ENCODE data around the gene CER1.
A peak's percentile ranks its signal among the peaks of the same experiment; 100 is the strongest.

The CER1 gene

GRCh38 chr9:14760060-14760459, 37.5 kb upstream of the CER1 start:
- TF ChIP-seq, protein P1, sequence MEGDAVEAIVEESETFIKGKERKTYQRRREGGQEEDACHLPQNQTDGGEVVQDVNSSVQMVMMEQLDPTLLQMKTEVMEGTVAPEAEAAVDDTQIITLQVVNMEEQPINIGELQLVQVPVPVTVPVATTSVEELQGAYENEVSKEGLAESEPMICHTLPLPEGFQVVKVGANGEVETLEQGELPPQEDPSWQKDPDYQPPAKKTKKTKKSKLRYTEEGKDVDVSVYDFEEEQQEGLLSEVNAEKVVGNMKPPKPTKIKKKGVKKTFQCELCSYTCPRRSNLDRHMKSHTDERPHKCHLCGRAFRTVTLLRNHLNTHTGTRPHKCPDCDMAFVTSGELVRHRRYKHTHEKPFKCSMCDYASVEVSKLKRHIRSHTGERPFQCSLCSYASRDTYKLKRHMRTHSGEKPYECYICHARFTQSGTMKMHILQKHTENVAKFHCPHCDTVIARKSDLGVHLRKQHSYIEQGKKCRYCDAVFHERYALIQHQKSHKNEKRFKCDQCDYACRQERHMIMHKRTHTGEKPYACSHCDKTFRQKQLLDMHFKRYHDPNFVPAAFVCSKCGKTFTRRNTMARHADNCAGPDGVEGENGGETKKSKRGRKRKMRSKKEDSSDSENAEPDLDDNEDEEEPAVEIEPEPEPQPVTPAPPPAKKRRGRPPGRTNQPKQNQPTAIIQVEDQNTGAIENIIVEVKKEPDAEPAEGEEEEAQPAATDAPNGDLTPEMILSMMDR (conservative IDR thresholded peaks at IDR 0.05; ENCODE audit: control insufficient read depth, insufficient read depth, low read depth, low read length), result no peak
- H3K4me3 ChIP-seq (ENCODE audit: control insufficient read depth, low read depth, low read length), result no peak overlapping the region

DNA sequence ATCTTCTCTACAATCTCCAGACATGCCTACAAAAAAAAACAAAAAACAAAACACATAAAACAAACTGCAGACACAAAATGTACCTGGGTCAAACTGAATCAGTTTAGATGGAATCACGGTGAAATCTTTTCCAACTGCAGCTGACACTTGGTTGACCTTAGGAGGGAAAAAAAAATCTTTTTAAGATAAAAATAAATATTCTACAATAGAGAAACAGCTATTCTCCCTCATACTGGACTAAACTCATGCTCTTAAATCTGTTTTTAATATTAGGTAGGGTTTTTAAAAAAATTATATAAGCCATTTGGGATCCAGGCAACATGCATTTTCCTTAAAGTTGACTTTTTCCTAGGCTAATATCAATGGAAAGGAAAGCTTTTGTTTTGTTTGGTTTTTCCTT, 33.8 kb upstream of the CER1 start:
- no peak for DNase-seq (ENCODE audit: low read depth)
- TF ChIP-seq, protein P1 (conservative IDR thresholded peaks at IDR 0.05; ENCODE audit: control insufficient read depth, insufficient read depth, low read depth, low read length), result no peak
- H3K4me3 ChIP-seq (ENCODE audit: control insufficient read depth, low read depth, low read length), result no peak overlapping the region

More at GRCh38 chr9:14760060-14760459, 37.5 kb upstream of the CER1 start:
- no peak for DNase-seq (ENCODE audit: low read depth)

DNA sequence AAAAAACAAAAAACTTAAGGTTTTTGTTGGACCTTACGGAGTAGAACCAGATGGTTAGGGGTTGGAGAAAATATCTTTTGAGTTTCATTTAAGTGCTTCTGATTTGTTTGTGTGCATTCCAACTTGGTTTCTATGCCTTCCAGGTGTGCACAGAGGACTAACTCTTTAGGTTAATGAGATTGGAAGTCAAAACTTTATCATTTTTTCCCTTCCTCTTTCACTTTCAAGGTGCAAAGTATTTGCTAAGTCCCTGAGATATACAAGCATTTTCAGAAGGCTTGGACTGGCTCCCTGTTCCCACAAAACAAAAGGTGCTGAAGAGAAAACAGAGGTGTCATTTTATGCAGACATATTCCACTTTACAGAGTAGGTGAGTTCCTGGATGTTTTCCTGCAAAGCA, 30.3 kb upstream of the CER1 start:
- no peak overlapping the region for H3K4me3 ChIP-seq (ENCODE audit: control insufficient read depth, low read depth, low read length)
- TF ChIP-seq, protein P1 (conservative IDR thresholded peaks at IDR 0.05; ENCODE audit: control insufficient read depth, insufficient read depth, low read depth, low read length), result no peak
- DNase-seq (ENCODE audit: low read depth), result no peak

DNA sequence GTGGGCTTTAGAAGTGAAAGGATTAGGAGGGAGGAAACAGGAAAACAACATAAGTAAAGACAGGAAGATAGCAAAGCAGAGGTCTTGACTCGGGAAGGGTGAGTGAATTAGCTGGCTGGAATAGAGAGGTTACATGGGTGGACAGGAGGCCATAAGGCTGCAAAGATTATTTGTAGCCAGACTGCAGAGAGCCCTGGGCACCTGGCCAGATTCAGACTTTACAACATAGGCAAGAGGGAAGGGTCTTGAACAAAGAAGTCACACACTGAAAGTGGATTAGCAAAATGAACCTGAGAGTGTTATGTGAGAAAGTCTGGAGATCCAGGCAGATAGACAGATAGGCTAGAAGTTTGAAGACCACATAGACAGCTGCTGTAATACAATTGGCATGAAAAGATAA, 29.7 kb upstream of the CER1 start:
- no peak for DNase-seq (ENCODE audit: low read depth)
- TF ChIP-seq, protein P1 (conservative IDR thresholded peaks at IDR 0.05; ENCODE audit: control insufficient read depth, insufficient read depth, low read depth, low read length), result no peak
- H3K4me3 ChIP-seq (ENCODE audit: control insufficient read depth, low read depth, low read length), result no peak overlapping the region

DNA sequence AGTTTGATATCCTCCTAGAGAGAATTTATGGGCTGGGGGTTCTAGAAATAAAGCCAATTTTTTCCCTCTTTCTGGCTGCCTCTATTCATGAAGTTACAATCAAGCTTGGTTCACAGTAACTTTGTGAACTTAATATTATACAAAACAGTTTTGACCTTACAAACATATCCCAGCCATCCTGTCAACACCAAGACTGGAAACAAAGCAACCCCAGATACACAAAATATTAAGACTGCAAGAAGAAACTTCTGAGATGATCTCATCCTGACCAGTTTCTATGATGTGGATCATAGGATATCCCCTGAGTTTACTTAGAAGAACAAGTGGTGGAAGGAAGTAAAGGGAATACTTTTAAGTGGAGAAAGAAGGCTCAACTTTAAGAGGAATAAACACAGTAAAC, 28.3 kb upstream of the CER1 start:
- peak; percentile 14 for DNase-seq (ENCODE audit: low read depth)
- TF ChIP-seq, protein P1 (conservative IDR thresholded peaks at IDR 0.05; ENCODE audit: control insufficient read depth, insufficient read depth, low read depth, low read length), result no peak
- no peak overlapping the region for H3K4me3 ChIP-seq (ENCODE audit: control insufficient read depth, low read depth, low read length)

DNA sequence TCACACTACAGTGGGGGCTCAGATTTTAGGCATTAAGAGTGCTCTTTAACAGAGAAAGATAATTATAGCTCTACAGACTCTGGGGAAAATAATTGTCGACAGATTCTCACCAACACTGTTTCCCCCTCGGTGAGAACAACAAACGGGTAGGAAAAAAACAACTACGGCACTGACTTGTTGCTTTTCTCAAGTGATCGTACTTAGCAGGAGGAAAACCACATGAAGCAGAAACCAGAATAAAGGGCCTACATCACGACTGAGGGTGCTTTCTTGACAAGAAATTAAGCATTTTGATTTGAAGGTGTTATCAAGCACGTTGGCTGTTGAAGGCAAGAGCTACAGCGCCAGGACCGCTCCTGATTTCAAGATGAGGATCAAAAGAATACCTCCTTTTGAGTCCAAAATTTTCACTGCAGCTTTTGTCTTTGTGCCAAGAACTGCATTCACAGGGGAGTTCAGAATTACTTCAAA, 27.2 kb upstream of the CER1 start:
- H3K4me3 ChIP-seq (ENCODE audit: control insufficient read depth, low read depth, low read length), result no peak overlapping the region
- TF ChIP-seq, protein P1 (conservative IDR thresholded peaks at IDR 0.05; ENCODE audit: control insufficient read depth, insufficient read depth, low read depth, low read length), result no peak
- no peak for DNase-seq (ENCODE audit: low read depth)

DNA sequence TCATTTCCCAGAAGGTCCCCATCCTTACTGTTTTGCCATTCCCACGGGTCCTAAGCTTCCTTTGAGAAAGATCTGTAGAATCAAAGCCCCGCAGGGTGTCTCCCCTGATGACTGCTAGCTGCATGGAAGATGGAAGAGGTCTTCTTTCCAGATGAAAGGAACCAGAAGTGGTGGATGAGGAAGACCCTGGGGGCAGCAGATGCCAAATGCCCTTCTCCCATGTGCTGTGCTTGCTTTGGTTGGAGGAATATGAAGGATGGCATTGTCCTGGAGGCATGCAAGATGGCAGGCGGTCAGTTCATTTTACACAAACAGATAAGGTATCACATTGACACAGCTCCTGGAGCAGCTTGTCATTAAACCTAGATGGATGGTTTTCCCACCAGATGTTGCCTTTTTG, 25.8 kb upstream of the CER1 start:
- TF ChIP-seq, protein P1 (conservative IDR thresholded peaks at IDR 0.05; ENCODE audit: control insufficient read depth, insufficient read depth, low read depth, low read length), result no peak
- H3K4me3 ChIP-seq (ENCODE audit: control insufficient read depth, low read depth, low read length), result no peak overlapping the region

More for the DNA sequence above, 25.8 kb upstream of the CER1 start:
- no peak for DNase-seq (ENCODE audit: low read depth)
